K562 (cell line): ENCODE results near the gene CCDC178. TPM values are rescaled to one million over a fixed set of nuclear protein-coding genes. Genes with fewer than 3 reads are reported as not detected.

ENCODE experiments used
- ATAC-seq: fragments of 200-7000 bp; cut with Tn5 transposase; 3 replicates; pipeline ENCODE4 v1.9.1; 2020; ENCODE audit warnings: moderate library complexity
- BruUV-seq: library from RNA; stranded (reverse); fragments of 400-500 nt; replicated peaks from 2 replicates; lab custom pipeline; 2021; lab: Mats Ljungman, UMichigan
- CTCF ChIA-PET: fragments of 300-600 bp; formaldehyde crosslinking; extraction: SDS; loops from one replicate; lab custom pipeline; 2021; ENCODE audit warnings: low intra/inter-chr PET ratio; lab: Yijun Ruan, JAX
- POLR2A ChIA-PET: fragments of 300-600, 350-650 bp; sonication (Branson Sonifier 250); formaldehyde crosslinking; extraction: SDS; loops from one replicate; lab custom pipeline; 2021; ENCODE audit warnings: antibody characterized with exemption, inconsistent platforms; lab: Yijun Ruan, JAX
- DNase-seq, 4 experiments: peaks; one replicate each; pipeline versions ENCODE4 v3.0.0 to v3.0.0-alpha.2; 2011 to 2018; ENCODE audit warnings: low spot score in 3 of 4, mixed read lengths in 3 of 4; ENCODE audit errors: extremely low read depth in 1 of 4
- FAIRE-seq: peaks from 2 replicates; lab custom pipeline; 2011; peaks lifted over from hg19 to GRCh38; lab: Jason Lieb, UNC
- H2AFZ ChIP-seq: 2 replicates; pipeline ENCODE4 v1.6.0; 2011; ENCODE audit warnings: low read depth, low read length, control low read depth, inconsistent platforms
- H3K27ac ChIP-seq: fragments of 200-600 bp; 3 replicates; pipeline ENCODE4 v1.8.0; 2011; ENCODE audit warnings: low read depth, mild to moderate bottlenecking, control low read depth, inconsistent platforms, low read length, moderate library complexity, mixed read lengths; ENCODE audit errors: extremely low read depth
- H3K27me3 ChIP-seq, 2 experiments: fragments of 300-600 bp in 1 of 2; 2 replicates in 1 of 2; 3 replicates in 1 of 2; pipeline versions ENCODE4 v1.6.0 to v1.8.0; 2011; ENCODE audit warnings: inconsistent platforms in 2 of 2, low read length in 2 of 2, mild to moderate bottlenecking in 1 of 2, mixed read lengths in 1 of 2, moderate library complexity in 1 of 2; ENCODE audit not compliant: control insufficient read depth in 2 of 2, insufficient read depth in 2 of 2
- H3K36me3 ChIP-seq: fragments of 300-600 bp; 3 replicates; pipeline ENCODE4 v1.8.0; 2011; ENCODE audit warnings: mild to moderate bottlenecking, low read length, inconsistent platforms; ENCODE audit not compliant: control insufficient read depth, insufficient read depth
- H3K4me1 ChIP-seq, 2 experiments: fragments of 200-600 bp in 1 of 2; replicated peaks in 1 of 2; 2 replicates in 1 of 2; 3 replicates in 1 of 2; pipeline versions ENCODE4 v1.5.1 to v1.8.0; 2011; ENCODE audit warnings: inconsistent platforms in 2 of 2, low read length in 2 of 2, mild to moderate bottlenecking in 1 of 2, mixed read lengths in 1 of 2, moderate library complexity in 1 of 2; ENCODE audit not compliant: control insufficient read depth in 2 of 2, insufficient read depth in 2 of 2
- H3K4me2 ChIP-seq: 2 replicates; pipeline ENCODE4 v1.6.1; 2011; ENCODE audit warnings: low read length, control low read depth, inconsistent platforms, mixed read lengths; ENCODE audit not compliant: insufficient read depth
- H3K4me3 ChIP-seq: fragments of 200-600 bp; sonication (generic), shearing (Covaris generic); 2 replicates; pipeline ENCODE4 v1.5.1; 2016; ENCODE audit warnings: control low read depth, inconsistent platforms
- H3K79me2 ChIP-seq: fragments of 200-600 bp; 3 replicates; pipeline ENCODE4 v1.8.0; 2011; ENCODE audit warnings: low read length, inconsistent platforms; ENCODE audit not compliant: control insufficient read depth, insufficient read depth
- H3K9ac ChIP-seq, 2 experiments: 2 replicates each; pipeline versions ENCODE4 v1.6.0 to v1.6.1; 2011; ENCODE audit warnings: low read depth in 2 of 2, low read length in 2 of 2, control low read depth in 1 of 2, inconsistent platforms in 1 of 2, mild to moderate bottlenecking in 1 of 2, mixed read lengths in 1 of 2; ENCODE audit not compliant: insufficient read depth in 1 of 2
- H3K9me1 ChIP-seq: one replicate; pipeline ENCODE4 v1.6.0; 2011; ENCODE audit warnings: inconsistent platforms, mild to moderate bottlenecking, low read length, moderate library complexity; ENCODE audit not compliant: control insufficient read depth, insufficient read depth
- H3K9me3 ChIP-seq: replicated peaks from 2 replicates; pipeline ENCODE4 v1.5.1; 2011; ENCODE audit warnings: low read depth, low read length, inconsistent platforms; ENCODE audit not compliant: control insufficient read depth, insufficient read depth
- H4K20me1 ChIP-seq: replicated peaks from 2 replicates; pipeline ENCODE4 v1.6.1; 2011; ENCODE audit warnings: low read length, inconsistent platforms, mixed read lengths; ENCODE audit not compliant: control insufficient read depth, insufficient read depth
- CBX1 ChIP-seq: sonication (generic); IDR thresholded peaks from 2 replicates; pipeline ENCODE4 v1.6.1; 2016; ENCODE audit warnings: antibody characterized with exemption, low read depth, mild to moderate bottlenecking
- KDM4B ChIP-seq, 2 experiments: fragments of 450-650 bp in 1 of 2; sonication (generic) in 1 of 2; IDR thresholded peaks; 2 replicates each; pipeline ENCODE4 v1.6.1; 2016 to 2017; ENCODE audit warnings: borderline replicate concordance in 2 of 2, antibody characterized with exemption in 1 of 2, low read depth in 1 of 2, mild to moderate bottlenecking in 1 of 2
- SP2 ChIP-seq: IDR thresholded peaks from 2 replicates; pipeline ENCODE4 v1.6.1; 2011; ENCODE audit warnings: mild to moderate bottlenecking, low read depth, low read length, moderate library complexity; ENCODE audit not compliant: poor library complexity, severe bottlenecking; ENCODE audit errors: extremely low read depth
- ZBTB8A ChIP-seq: fragments of 450-650 bp; IDR thresholded peaks from 2 replicates; pipeline ENCODE4 v1.6.1; 2018; ENCODE audit warnings: mild to moderate bottlenecking, moderate library complexity; ENCODE audit not compliant: partially characterized antibody
- ZNF561 ChIP-seq: fragments of 450-650 bp; formaldehyde crosslinking; conservative IDR thresholded peaks from 2 replicates; pipeline ENCODE4 v1.4.0; 2020; ENCODE audit warnings: mild to moderate bottlenecking, moderate library complexity
- ZNF695 ChIP-seq: fragments of 450-650 bp; formaldehyde crosslinking; IDR thresholded peaks from 2 replicates; pipeline ENCODE4 v1.4.0; 2020; ENCODE audit warnings: mild to moderate bottlenecking, moderate library complexity
- WGBS: fragments of 100-300 bp; shearing (Covaris generic); methylation state at CpG from one replicate; pipeline ENCODE4 v1.1.6; 2016; ENCODE audit warnings: low coverage, mixed read lengths; ENCODE audit not compliant: insufficient coverage; ENCODE audit errors: missing lambda C conversion rate; 5-methylcytosine and 5-hydroxymethylcytosine counted together
- in situ Hi-C: fragments of 300-500 bp; cut with MboI; formaldehyde crosslinking; loops from 4 replicates; pipeline ENCODE4 v1.15.0; 2018; ENCODE audit warnings: inconsistent platforms, mixed read lengths
- intact Hi-C: fragments of 100-400 bp; cut with micrococcal nuclease; formaldehyde crosslinking; loops from 2 replicates; pipeline ENCODE4 v1.14.2; 2022
- polyA plus RNA-seq, 8 experiments: library from polyadenylated mRNA; depleted of rRNA in 4 of 8; stranded (reverse) in 5 of 8; unstranded in 3 of 8; fragments of >200 nt; fragmentation: Nextera tagmentation in 2 of 8; fragmentation: Illumina TruSeq in 1 of 8; extraction: Ambion mirVana in 2 of 8; extraction: Trizol in 1 of 8; gene quantifications; 2 replicates each; pipeline versions ENCODE4 v1.2.1 to v1.2.3, GENCODE V29; 2011 to 2014; ENCODE audit warnings: inconsistent platforms in 1 of 8, missing spikeins in 1 of 8
- total RNA-seq, 7 experiments: library from RNA; depleted of rRNA in 6 of 7; stranded (reverse); fragments of >200 nt in 6 of 7; fragmentation: Illumina TruSeq in 2 of 7; extraction: Trizol in 2 of 7; gene quantifications; 2 replicates each; pipeline versions ENCODE4 v1.2.1 to v1.2.3, GENCODE V29; 2011 to 2021; ENCODE audit warnings: low replicate concordance in 1 of 7
- TF ChIP-seq, protein P1 (sequence below): fragments of 250-450 bp; sonication (Bioruptor Pico); IDR thresholded peaks from 2 replicates; pipeline ENCODE4 v1.4.0; 2020; ENCODE audit warnings: mild to moderate bottlenecking
- TF ChIP-seq, protein P2 (sequence below): sonication (generic); formaldehyde crosslinking; IDR thresholded peaks from 2 replicates; pipeline ENCODE4 v1.9.0; 2022; ENCODE audit warnings: mild to moderate bottlenecking, missing genetic modification reagents
- TF ChIP-seq, protein P3 (sequence below): fragments of 250-450 bp; sonication (Bioruptor Pico); IDR thresholded peaks from 2 replicates; pipeline ENCODE4 v1.4.0; 2020

CCDC178 gene
- total and polyA plus RNA-seq, 9 of the 15 experiments (the other 6 are each of a cell fraction or from before 2014, with no cell fraction given), result 0.12 to 0.47 (median 0.15) TPM; not detected in 6

DNA sequence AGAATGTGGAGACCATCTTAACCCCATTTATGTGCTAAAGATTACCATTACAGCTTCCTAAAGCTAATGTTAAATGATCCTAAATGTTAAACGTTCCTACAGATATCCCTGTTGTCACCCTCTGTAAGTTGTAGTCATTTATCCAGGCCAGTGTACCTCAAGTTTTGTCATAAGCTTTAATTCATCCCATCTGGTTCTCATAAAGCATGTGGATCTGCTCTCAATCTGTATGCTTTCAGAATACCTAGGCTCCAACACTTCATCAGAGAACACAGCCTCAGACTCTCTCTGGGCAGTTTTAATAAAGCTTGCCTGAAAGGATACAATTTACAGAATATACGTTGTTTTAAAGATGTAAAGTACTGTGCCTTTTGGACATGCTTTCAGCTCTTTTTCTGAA is 4.2 kb upstream of the CCDC178 start:
- Histone ChIP-seq H3K4me3 (no peak overlapping the region), H3K9ac (no peak overlapping the region), H3K4me1 (peaks cover 0 to 4% of the 10 kb centered on the region in 2 experiments; a peak in 1 of 5 replicates), H3K27me3 (no peaks in the 10 kb centered on the region), H3K79me2 (no peaks in the 10 kb centered on the region), H3K9me1 (no peaks in the 10 kb centered on the region), H3K4me2 (no peak overlapping the region), H3K36me3 (no peaks in the 10 kb centered on the region), H3K9me3 (no peaks in the 10 kb centered on the region; the same call in 1 of the 2 replicates), H3K27ac (no peak overlapping the region), H2AFZ (no peak overlapping the region), H4K20me1 (no peaks in the 10 kb centered on the region)
- no peak for DNase-seq
- ChIA-PET POLR2A (no interaction called here), CTCF (no interaction called here)
- WGBS, result 10% methylated on average over 2 of the region's 2 CpGs
- TF ChIP-seq, protein P1, sequence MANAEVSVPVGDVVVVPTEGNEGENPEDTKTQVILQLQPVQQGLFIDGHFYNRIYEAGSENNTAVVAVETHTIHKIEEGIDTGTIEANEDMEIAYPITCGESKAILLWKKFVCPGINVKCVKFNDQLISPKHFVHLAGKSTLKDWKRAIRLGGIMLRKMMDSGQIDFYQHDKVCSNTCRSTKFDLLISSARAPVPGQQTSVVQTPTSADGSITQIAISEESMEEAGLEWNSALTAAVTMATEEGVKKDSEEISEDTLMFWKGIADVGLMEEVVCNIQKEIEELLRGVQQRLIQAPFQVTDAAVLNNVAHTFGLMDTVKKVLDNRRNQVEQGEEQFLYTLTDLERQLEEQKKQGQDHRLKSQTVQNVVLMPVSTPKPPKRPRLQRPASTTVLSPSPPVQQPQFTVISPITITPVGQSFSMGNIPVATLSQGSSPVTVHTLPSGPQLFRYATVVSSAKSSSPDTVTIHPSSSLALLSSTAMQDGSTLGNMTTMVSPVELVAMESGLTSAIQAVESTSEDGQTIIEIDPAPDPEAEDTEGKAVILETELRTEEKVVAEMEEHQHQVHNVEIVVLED (CRISPR knock-in tag), result no peak
- TF ChIP-seq, protein P2, sequence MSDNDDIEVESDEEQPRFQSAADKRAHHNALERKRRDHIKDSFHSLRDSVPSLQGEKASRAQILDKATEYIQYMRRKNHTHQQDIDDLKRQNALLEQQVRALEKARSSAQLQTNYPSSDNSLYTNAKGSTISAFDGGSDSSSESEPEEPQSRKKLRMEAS (CRISPR knock-in tag), result no peak
- TF ChIP-seq CBX1, result no peak
- no peak for TF ChIP-seq KDM4B (IDR thresholded peaks at IDR 0.05; ENCODE audit: borderline replicate concordance in 2 of 2, low read depth in 1 of 2)
- TF ChIP-seq SP2, result no peak
- TF ChIP-seq ZNF561, result no peak
- TF ChIP-seq, protein P3, sequence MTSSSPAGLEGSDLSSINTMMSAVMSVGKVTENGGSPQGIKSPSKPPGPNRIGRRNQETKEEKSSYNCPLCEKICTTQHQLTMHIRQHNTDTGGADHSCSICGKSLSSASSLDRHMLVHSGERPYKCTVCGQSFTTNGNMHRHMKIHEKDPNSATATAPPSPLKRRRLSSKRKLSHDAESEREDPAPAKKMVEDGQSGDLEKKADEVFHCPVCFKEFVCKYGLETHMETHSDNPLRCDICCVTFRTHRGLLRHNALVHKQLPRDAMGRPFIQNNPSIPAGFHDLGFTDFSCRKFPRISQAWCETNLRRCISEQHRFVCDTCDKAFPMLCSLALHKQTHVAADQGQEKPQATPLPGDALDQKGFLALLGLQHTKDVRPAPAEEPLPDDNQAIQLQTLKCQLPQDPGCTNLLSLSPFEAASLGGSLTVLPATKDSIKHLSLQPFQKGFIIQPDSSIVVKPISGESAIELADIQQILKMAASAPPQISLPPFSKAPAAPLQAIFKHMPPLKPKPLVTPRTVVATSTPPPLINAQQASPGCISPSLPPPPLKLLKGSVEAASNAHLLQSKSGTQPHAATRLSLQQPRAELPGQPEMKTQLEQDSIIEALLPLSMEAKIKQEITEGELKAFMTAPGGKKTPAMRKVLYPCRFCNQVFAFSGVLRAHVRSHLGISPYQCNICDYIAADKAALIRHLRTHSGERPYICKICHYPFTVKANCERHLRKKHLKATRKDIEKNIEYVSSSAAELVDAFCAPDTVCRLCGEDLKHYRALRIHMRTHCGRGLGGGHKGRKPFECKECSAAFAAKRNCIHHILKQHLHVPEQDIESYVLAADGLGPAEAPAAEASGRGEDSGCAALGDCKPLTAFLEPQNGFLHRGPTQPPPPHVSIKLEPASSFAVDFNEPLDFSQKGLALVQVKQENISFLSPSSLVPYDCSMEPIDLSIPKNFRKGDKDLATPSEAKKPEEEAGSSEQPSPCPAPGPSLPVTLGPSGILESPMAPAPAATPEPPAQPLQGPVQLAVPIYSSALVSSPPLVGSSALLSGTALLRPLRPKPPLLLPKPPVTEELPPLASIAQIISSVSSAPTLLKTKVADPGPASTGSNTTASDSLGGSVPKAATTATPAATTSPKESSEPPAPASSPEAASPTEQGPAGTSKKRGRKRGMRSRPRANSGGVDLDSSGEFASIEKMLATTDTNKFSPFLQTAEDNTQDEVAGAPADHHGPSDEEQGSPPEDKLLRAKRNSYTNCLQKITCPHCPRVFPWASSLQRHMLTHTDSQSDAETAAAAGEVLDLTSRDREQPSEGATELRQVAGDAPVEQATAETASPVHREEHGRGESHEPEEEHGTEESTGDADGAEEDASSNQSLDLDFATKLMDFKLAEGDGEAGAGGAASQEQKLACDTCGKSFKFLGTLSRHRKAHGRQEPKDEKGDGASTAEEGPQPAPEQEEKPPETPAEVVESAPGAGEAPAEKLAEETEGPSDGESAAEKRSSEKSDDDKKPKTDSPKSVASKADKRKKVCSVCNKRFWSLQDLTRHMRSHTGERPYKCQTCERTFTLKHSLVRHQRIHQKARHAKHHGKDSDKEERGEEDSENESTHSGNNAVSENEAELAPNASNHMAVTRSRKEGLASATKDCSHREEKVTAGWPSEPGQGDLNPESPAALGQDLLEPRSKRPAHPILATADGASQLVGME (CRISPR knock-in tag), result no peak
- TF ChIP-seq ZNF695 (CRISPR knock-in tag), result no peak
- no peak for TF ChIP-seq ZBTB8A
- in situ Hi-C loops, result no loop called here
- BruUV-seq, result no TSS peak
- FAIRE-seq, result no peak
- intact Hi-C loops, result no loop called here
- ATAC-seq, result no peak
